Measurements from ENCODE around the gene NBPF3.
"Not testable (repeated sequence)": the region's sequence is repeated elsewhere in the genome, so short reads cannot be mapped to it uniquely, and the experiment has no call there.

DNA sequence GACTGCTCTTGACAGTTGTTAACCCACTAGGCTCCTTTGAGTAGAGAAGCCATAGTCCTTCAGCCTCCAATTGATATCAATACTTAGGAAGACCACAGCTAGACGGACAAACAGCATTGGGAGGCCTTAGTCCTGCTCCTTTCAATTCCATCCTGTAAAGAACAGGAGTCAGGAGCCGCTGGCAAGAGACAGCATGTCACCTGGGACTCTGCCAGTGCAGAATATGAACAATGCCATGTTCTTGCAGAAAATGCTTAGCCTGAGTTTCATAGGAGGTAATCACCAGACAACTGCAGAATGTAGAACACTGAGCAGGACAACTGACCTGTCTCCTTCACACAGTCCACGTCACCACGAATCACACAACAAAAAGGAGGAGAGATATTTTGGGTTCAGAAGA lies 43.9 kb downstream of the NBPF3 start:
- not testable (repeated sequence) for TF ChIP-seq EZH2 (IDR thresholded peaks at IDR 0.05; ENCODE audit: low read depth, unreplicated experiment); POLR2AphosphoS5 (IDR thresholded peaks at IDR 0.05; ENCODE audit: low read depth); ETS1 (IDR thresholded peaks at IDR 0.05); CREB1 (CRISPR knock-in tag; IDR thresholded peaks at IDR 0.05; ENCODE audit: low read depth); EZH2phosphoT487 (IDR thresholded peaks at IDR 0.05; ENCODE audit: unreplicated experiment); STAT1 (IDR thresholded peaks at IDR 0.05; ENCODE audit: unreplicated experiment)
- TF ChIP-seq, protein P1, sequence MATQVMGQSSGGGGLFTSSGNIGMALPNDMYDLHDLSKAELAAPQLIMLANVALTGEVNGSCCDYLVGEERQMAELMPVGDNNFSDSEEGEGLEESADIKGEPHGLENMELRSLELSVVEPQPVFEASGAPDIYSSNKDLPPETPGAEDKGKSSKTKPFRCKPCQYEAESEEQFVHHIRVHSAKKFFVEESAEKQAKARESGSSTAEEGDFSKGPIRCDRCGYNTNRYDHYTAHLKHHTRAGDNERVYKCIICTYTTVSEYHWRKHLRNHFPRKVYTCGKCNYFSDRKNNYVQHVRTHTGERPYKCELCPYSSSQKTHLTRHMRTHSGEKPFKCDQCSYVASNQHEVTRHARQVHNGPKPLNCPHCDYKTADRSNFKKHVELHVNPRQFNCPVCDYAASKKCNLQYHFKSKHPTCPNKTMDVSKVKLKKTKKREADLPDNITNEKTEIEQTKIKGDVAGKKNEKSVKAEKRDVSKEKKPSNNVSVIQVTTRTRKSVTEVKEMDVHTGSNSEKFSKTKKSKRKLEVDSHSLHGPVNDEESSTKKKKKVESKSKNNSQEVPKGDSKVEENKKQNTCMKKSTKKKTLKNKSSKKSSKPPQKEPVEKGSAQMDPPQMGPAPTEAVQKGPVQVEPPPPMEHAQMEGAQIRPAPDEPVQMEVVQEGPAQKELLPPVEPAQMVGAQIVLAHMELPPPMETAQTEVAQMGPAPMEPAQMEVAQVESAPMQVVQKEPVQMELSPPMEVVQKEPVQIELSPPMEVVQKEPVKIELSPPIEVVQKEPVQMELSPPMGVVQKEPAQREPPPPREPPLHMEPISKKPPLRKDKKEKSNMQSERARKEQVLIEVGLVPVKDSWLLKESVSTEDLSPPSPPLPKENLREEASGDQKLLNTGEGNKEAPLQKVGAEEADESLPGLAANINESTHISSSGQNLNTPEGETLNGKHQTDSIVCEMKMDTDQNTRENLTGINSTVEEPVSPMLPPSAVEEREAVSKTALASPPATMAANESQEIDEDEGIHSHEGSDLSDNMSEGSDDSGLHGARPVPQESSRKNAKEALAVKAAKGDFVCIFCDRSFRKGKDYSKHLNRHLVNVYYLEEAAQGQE (IDR thresholded peaks at IDR 0.05; ENCODE audit: unreplicated experiment) = not testable (repeated sequence)
- TF ChIP-seq, protein P2, sequence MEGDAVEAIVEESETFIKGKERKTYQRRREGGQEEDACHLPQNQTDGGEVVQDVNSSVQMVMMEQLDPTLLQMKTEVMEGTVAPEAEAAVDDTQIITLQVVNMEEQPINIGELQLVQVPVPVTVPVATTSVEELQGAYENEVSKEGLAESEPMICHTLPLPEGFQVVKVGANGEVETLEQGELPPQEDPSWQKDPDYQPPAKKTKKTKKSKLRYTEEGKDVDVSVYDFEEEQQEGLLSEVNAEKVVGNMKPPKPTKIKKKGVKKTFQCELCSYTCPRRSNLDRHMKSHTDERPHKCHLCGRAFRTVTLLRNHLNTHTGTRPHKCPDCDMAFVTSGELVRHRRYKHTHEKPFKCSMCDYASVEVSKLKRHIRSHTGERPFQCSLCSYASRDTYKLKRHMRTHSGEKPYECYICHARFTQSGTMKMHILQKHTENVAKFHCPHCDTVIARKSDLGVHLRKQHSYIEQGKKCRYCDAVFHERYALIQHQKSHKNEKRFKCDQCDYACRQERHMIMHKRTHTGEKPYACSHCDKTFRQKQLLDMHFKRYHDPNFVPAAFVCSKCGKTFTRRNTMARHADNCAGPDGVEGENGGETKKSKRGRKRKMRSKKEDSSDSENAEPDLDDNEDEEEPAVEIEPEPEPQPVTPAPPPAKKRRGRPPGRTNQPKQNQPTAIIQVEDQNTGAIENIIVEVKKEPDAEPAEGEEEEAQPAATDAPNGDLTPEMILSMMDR (conservative IDR thresholded peaks at IDR 0.05; ENCODE audit: low read depth in 2 of 2) = not testable (repeated sequence)
